AG10803 (cell line): ENCODE measurements around the gene RELCH.

Source experiments
- DNase-seq: peaks from one replicate; pipeline ENCODE4 v3.0.0; 2010; ENCODE audit warnings: low read depth
- H3K4me3 ChIP-seq: 2 replicates; pipeline ENCODE4 v1.5.1; 2011; ENCODE audit warnings: mild to moderate bottlenecking, low read length, control low read depth
- CTCF ChIP-seq: conservative IDR thresholded peaks from 2 replicates; pipeline ENCODE4 v1.5.1; 2011; ENCODE audit warnings: mild to moderate bottlenecking, low read length, control low read depth, inconsistent platforms

The RELCH gene

GRCh38 chr18:62339106-62339988 is 152.3 kb downstream of the RELCH start:
- peak; percentile 13 for DNase-seq
- H3K4me3 ChIP-seq: no peak overlapping the region
- TF ChIP-seq CTCF: no peak

- DNase-seq: no peak
- H3K4me3 ChIP-seq: no peak overlapping the region
- no peak for TF ChIP-seq CTCF
Observed at GRCh38 chr18:62340996-62341395, 153.9 kb downstream of the RELCH start.

GRCh38 chr18:62341473-62341872 is 154.4 kb downstream of the RELCH start:
- no peak for DNase-seq
- no peak for TF ChIP-seq CTCF
- H3K4me3 ChIP-seq: no peak overlapping the region

- no peak for TF ChIP-seq CTCF
- DNase-seq: no peak
- no peak overlapping the region for H3K4me3 ChIP-seq
Observed at GRCh38 chr18:62342884-62343283, 155.8 kb downstream of the RELCH start.

- H3K4me3 ChIP-seq: no peak overlapping the region
- DNase-seq: no peak
- no peak for TF ChIP-seq CTCF
Observed at GRCh38 chr18:62343316-62343715, 156.3 kb downstream of the RELCH start.

GRCh38 chr18:62345909-62346308 is 158.9 kb downstream of the RELCH start:
- no peak for TF ChIP-seq CTCF
- H3K4me3 ChIP-seq: no peak overlapping the region
- no peak for DNase-seq

GRCh38 chr18:62346333-62347088 is 159.5 kb downstream of the RELCH start:
- no peak for DNase-seq
- TF ChIP-seq CTCF: no peak

More at GRCh38 chr18:62346333-62347088, 159.5 kb downstream of the RELCH start:
- H3K4me3 ChIP-seq: no peak overlapping the region
